Gastroesophageal sphincter (tissue), 4 donors: Measurements from ENCODE around the gene PRKG1. TPM values are rescaled to one million over a fixed set of nuclear protein-coding genes. Genes with fewer than 3 reads are reported as not detected.

Experiments used
- ATAC-seq: fragments of 150-250 bp; one replicate; pipeline ENCODE4 v1.9.1; 2016; ENCODE audit warnings: mild to moderate bottlenecking, moderate library complexity
- H3K27ac ChIP-seq, 4 donors: fragments of 200-600 bp; sonication (generic) in 3 of 4; 1 replicate in 3 of 4; 2 replicates in 1 of 4; pipeline ENCODE4 v1.5.1; 2016 to 2019
- H3K27me3 ChIP-seq: fragments of 200-600 bp; sonication (generic); one replicate; pipeline ENCODE4 v1.5.1; 2019
- H3K36me3 ChIP-seq, 2 donors: fragments of 200-600 bp; sonication (generic); one replicate each; pipeline ENCODE4 v1.5.1; 2019; ENCODE audit warnings: control low read depth in 1 of 2
- H3K4me1 ChIP-seq, 3 donors: fragments of 200-600 bp; sonication (generic); 1 replicate in 2 of 3; 2 replicates in 1 of 3; pipeline ENCODE4 v1.5.1; 2016 to 2019; ENCODE audit warnings: control low read depth in 2 of 3
- H3K4me3 ChIP-seq, 2 donors: fragments of 200-600 bp; sonication (generic); one replicate each; pipeline ENCODE4 v1.5.1; 2019; ENCODE audit warnings: mild to moderate bottlenecking in 1 of 2, moderate library complexity in 1 of 2
- H3K9me3 ChIP-seq, 3 donors: fragments of 200-600 bp; sonication (generic); one replicate each; pipeline ENCODE4 v1.5.1; 2017 to 2019; ENCODE audit warnings: control low read depth in 2 of 3
- CTCF ChIP-seq, 4 experiments: fragments of 200-600 bp in 2 of 4; fragments of 450-650 bp in 2 of 4; sonication (generic) in 1 of 4; IDR thresholded peaks; one replicate each; pipeline ENCODE4 v1.5.1; 2017 to 2019; ENCODE audit warnings: antibody characterized with exemption in 4 of 4, mild to moderate bottlenecking in 2 of 4, moderate library complexity in 2 of 4
- EP300 ChIP-seq: sonication (generic); formaldehyde crosslinking; IDR thresholded peaks from one replicate; pipeline ENCODE4 v1.6.1; 2017; ENCODE audit warnings: antibody characterized with exemption, mild to moderate bottlenecking
- POLR2A ChIP-seq, 2 donors: fragments of 450-650 bp; IDR thresholded peaks; one replicate each; pipeline ENCODE4 v1.6.1; 2017; ENCODE audit warnings: antibody characterized with exemption in 2 of 2, mild to moderate bottlenecking in 2 of 2, moderate library complexity in 1 of 2
- POLR2AphosphoS5 ChIP-seq: sonication (generic); formaldehyde crosslinking; IDR thresholded peaks from one replicate; pipeline ENCODE4 v1.6.1; 2017; ENCODE audit warnings: antibody characterized with exemption
- WGBS, 2 donors: methylation state at CpG; one replicate each; pipeline ENCODE4 v1.1.5; 2018; ENCODE audit warnings: low coverage in 1 of 2; 5-methylcytosine and 5-hydroxymethylcytosine counted together
- total RNA-seq, 4 donors: library from RNA; depleted of rRNA; stranded (reverse); fragments of >200 nt; gene quantifications; one replicate each; pipeline ENCODE4 v1.1.0, GENCODE V29; 2016

Gene PRKG1
- total RNA-seq, 4 donors from 2014 or later: 27.5 to 73.2 (median 39.2) TPM

DNA sequence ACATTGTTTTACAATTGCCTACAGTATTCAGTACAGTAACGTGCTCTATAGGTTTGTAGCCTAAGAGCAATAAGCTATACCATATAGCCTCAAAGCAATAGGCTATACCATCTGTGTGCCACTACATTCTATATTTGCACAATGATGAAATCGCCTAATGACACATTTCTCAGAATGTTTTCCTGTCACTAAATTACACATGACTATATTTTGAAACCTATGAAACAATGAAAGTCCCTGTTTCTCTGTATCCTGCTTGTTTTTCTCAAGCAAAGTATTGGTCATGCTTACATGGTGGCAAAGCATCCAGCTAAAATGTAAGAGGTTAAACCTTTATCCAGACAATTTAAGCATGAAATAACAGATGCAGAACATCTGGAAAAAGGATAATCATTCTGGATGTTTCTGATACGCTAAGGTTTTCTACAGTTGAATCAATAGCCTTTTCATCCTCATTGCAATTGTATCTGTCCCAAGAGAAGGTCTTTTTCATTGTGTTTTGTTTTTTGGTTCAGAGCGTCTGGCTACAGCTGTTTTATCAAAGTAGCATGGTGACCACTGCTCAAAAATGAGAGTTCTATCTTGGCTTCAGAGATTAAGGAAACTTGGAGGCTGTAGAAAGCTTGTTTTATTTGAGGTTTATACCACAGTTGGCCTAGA, 543.4 kb downstream of the PRKG1 start:
- 66 to 73% methylated on average over 4 of the region's 4 CpGs for WGBS, 2 donors
- Histone ChIP-seq H3K9me3 (peaks cover 0 to 8% (median 0%) of the 10 kb centered on the region in 3 donors), H3K27me3 (no peaks in the 10 kb centered on the region), H3K4me1 (no peaks in the 10 kb centered on the region), H3K27ac (no peak overlapping the region), H3K4me3 (no peak overlapping the region), H3K36me3 (no peaks in the 10 kb centered on the region)
- no peak for ATAC-seq
- TF ChIP-seq POLR2A (IDR thresholded peaks at IDR 0.05) (no peak), POLR2AphosphoS5 (no peak), EP300 (no peak), CTCF (IDR thresholded peaks at IDR 0.05) (no peak)

DNA sequence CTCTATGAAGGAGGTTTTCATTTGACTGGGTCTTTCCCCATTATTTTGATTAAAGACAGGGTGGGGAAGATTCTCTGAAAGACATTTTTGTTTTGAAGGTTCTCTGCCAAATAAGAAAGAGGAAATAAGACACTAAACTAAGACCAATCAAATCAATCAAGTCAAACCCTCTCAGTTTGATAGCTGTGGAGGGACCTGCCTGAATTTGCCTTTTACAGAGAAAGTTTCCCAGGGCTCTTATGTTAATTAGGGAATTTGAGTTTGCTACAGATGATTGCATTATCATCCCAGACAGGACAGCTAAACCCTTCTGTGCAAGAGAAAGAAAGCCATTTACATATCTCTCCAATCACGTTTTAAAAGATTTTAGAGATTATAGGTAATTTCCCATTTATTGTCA, 545.1 kb downstream of the PRKG1 start:
- H3K36me3 ChIP-seq: no peaks in the 10 kb centered on the region
- TF ChIP-seq CTCF (IDR thresholded peaks at IDR 0.05) (no peak), POLR2AphosphoS5 (no peak), POLR2A (IDR thresholded peaks at IDR 0.05) (no peak), EP300 (no peak)
- ATAC-seq: no peak
- no peaks in the 10 kb centered on the region for H3K4me1 ChIP-seq
- 64 to 86% methylated on average over 1 of the region's 1 CpG for WGBS, 2 donors
- no peak overlapping the region for H3K27ac ChIP-seq
- no peaks in the 10 kb centered on the region for H3K27me3 ChIP-seq
- no peak overlapping the region for H3K4me3 ChIP-seq
- H3K9me3 ChIP-seq: peaks cover 0 to 3% (median 0%) of the 10 kb centered on the region in 3 donors

- H3K27ac ChIP-seq: no peak overlapping the region
- WGBS, 2 donors: 67% methylated on average over 1 of the region's 1 CpG
These were observed 545.8 kb downstream of the PRKG1 start for GRCh38 chr10:51620131-51620530.

GRCh38 chr10:51624013-51624412, 549.7 kb downstream of the PRKG1 start:
- Histone ChIP-seq H3K36me3 (no peaks in the 10 kb centered on the region), H3K4me3 (no peak overlapping the region), H3K27ac (no peak overlapping the region), H3K27me3 (no peaks in the 10 kb centered on the region), H3K9me3 (no peaks in the 10 kb centered on the region), H3K4me1 (no peaks in the 10 kb centered on the region)
- 40 to 74% methylated on average over 1 of the region's 1 CpG for WGBS, 2 donors
- no peak for TF ChIP-seq CTCF (IDR thresholded peaks at IDR 0.05)
- TF ChIP-seq POLR2A (IDR thresholded peaks at IDR 0.05): no peak
- no peak for TF ChIP-seq POLR2AphosphoS5
- TF ChIP-seq EP300: no peak
- no peak for ATAC-seq

More at GRCh38 chr10:51620131-51620530, 545.8 kb downstream of the PRKG1 start:
- Histone ChIP-seq H3K4me3 (no peak overlapping the region), H3K36me3 (no peaks in the 10 kb centered on the region), H3K27me3 (no peaks in the 10 kb centered on the region), H3K4me1 (no peaks in the 10 kb centered on the region), H3K9me3 (no peaks in the 10 kb centered on the region)
- ATAC-seq: no peak
- TF ChIP-seq POLR2AphosphoS5 (no peak), POLR2A (IDR thresholded peaks at IDR 0.05) (no peak), EP300 (no peak), CTCF (IDR thresholded peaks at IDR 0.05) (no peak)

DNA sequence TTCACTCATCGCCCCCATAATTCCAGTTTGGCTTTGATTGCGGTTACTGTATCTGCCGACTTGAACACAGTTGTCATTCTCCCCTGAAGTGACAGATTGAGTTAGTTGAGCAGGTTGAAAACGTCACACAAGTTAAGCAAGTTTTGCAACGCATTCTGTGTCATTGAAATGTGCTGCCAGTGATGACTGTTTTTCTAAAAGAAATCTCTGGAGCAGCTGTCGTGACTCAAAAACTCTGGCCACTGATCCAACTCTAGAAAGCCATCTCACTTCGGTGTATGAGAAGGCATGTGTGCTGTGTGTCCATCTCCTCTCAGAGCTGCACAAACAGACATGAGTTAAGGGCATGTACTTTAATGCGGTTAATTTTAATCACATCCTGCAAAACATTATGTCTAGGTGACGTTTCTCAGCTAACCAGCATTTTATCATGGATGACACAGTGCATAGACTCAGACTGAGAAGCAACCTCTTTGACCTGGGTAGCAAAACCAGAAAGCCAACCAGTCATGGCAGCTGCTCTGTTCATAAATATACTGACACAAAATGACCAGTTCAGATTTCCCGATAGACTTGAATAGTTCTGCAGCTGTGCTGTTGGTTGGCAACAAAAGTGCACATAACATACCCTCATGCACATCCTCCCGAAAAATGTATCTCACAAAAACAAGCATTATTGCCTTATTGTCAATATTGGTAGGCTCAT, 555.8 kb downstream of the PRKG1 start:
- WGBS, 2 donors: 53 to 66% methylated on average over 8 to 10 of the region's 11 CpGs
- no peaks in the 10 kb centered on the region for H3K9me3 ChIP-seq
- ATAC-seq: peak; percentile 63
- TF ChIP-seq POLR2AphosphoS5 (peak; percentile 50), POLR2A (IDR thresholded peaks at IDR 0.05) (no peak), EP300 (no peak), CTCF (IDR thresholded peaks at IDR 0.05) (no peak)
- H3K4me3 ChIP-seq: no peak overlapping the region
- no peaks in the 10 kb centered on the region for H3K4me1 ChIP-seq
- H3K27ac ChIP-seq: no peak overlapping the region
- H3K36me3 ChIP-seq: no peaks in the 10 kb centered on the region
- no peaks in the 10 kb centered on the region for H3K27me3 ChIP-seq
